NCI-H1436 treated with DMSO at 0.1 percent for 48 hours (cell line): ENCODE results near the gene CGN.

Experiments
- DNase-seq: peaks from one replicate; lab custom pipeline; 2025; lab: John Stamatoyannopoulos, UW

The CGN gene

GRCh38 chr1:151553659-151554058 lies 42.5 kb downstream of the CGN start:
- no peak for DNase-seq

GRCh38 chr1:151556052-151556451 lies 44.9 kb downstream of the CGN start:
- DNase-seq, result no peak

- no peak for DNase-seq
Observed at GRCh38 chr1:151562661-151563060, 51.5 kb downstream of the CGN start.

GRCh38 chr1:151563376-151563775 lies 52.2 kb downstream of the CGN start:
- DNase-seq, result no peak

GRCh38 chr1:151565502-151566189 lies 54.5 kb downstream of the CGN start:
- DNase-seq, result no peak

- DNase-seq, result no peak
Observed at GRCh38 chr1:151568626-151569088, 57.5 kb downstream of the CGN start.

GRCh38 chr1:151570819-151571218 lies 59.6 kb downstream of the CGN start:
- DNase-seq, result no peak

GRCh38 chr1:151574575-151575529 lies 63.7 kb downstream of the CGN start:
- no peak for DNase-seq

GRCh38 chr1:151577173-151577572 lies 66.0 kb downstream of the CGN start:
- no peak for DNase-seq

GRCh38 chr1:151578941-151579340 lies 67.8 kb downstream of the CGN start:
- DNase-seq, result no peak

GRCh38 chr1:151579436-151580225 lies 68.4 kb downstream of the CGN start:
- no peak for DNase-seq

GRCh38 chr1:151581451-151581850 lies 70.3 kb downstream of the CGN start:
- DNase-seq, result no peak

GRCh38 chr1:151581921-151582320 lies 70.7 kb downstream of the CGN start:
- DNase-seq, result no peak

- no peak for DNase-seq
Observed at GRCh38 chr1:151583796-151584195, 72.6 kb downstream of the CGN start.

GRCh38 chr1:151584278-151584677 lies 73.1 kb downstream of the CGN start:
- no peak for DNase-seq

- DNase-seq, result no peak
Observed at GRCh38 chr1:151584780-151585179, 73.6 kb downstream of the CGN start.

GRCh38 chr1:151585622-151586021 lies 74.4 kb downstream of the CGN start:
- DNase-seq, result no peak
